HG03432 (cell line): ENCODE results near the gene LNX2.

ENCODE experiments used
- ATAC-seq: cut with Tn5 transposase; IDR thresholded peaks from one replicate; pipeline ENCODE4 v1.9.1; 2021; ENCODE audit warnings: mild to moderate bottlenecking, moderate library complexity; ENCODE audit not compliant: unreplicated experiment

LNX2 gene

DNA sequence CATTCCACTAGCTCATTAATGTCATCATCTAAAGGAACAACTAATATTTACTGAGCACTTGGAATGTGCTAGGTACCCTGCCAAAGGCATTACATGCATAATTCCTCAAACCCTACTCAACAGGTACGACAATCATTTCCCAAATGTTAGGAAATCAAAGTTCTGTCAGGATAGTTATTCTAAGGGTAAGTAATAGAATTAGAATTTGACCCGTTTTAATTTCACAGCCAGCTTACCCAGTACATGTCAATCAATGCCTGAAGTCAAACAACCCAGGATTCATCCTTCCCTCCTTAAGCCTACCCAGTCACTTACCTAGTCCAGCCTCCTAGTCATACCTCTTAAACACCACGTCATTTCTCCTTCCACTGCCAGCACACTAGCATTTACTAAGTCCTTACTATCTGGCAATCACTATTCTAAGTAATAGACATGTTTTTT lies 2.4 kb downstream of the LNX2 start:
- no peak for ATAC-seq

GRCh38 chr13:27613628-27614027 lies 6.7 kb downstream of the LNX2 start:
- no peak for ATAC-seq

DNA sequence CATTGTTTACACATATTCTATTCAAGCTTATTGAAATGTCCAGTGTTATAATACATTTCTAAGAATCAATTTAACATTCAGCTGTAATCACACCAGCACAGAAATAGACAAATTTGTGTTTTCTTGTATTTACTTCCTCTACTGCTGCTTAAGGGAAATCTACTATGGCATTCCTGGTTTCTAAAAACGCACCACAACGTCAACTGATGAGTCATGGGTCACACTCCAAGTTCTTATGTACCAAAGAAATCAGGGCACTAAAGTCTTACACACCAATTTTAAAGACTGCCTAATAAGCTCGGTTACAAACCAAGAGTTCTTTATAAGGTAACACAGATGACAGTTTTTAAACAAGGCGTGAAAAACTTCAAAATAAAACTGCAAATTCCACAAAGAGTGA lies 13.2 kb downstream of the LNX2 start:
- ATAC-seq = no peak

- ATAC-seq = no peak
Measured at GRCh38 chr13:27605610-27606200, 14.6 kb downstream of the LNX2 start.

DNA sequence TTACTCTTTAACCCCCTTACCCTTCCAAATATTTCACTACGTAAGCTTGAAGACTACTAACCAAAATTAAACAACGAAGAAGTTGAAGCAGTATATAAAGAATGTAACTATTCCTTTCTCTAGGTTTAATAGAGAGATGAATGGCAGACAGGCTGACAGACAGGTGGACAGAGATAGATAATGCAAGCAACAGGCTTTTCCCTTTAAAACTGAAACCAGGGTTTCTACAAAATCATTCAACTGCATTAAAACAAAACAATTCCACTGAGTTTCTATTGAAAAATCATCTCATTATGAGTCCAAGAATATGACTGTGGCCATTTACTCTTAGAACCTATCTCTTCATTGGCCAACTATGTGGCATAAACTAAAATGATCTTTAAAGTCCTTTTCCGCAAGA lies 15.2 kb downstream of the LNX2 start:
- no peak for ATAC-seq

- no peak for ATAC-seq
Measured at GRCh38 chr13:27601803-27602202, 18.5 kb downstream of the LNX2 start.

DNA sequence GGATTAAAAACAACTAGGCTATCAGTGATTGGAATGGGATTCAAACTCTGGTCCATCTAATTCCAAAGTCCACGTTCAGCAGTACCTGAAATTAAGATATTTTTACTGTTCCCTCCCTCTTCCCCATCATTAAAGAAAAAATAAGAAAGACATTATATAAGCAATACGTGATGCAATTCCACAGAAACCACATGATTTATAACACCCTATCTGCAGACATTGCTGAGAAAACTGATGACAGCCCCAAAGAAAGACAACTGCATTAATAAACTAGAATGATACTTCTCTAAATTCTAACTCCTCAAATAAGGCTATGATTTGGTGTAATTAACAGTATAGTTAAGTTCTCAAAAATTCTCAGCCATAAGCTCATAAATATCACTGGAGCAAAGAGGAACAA lies 19.1 kb downstream of the LNX2 start:
- ATAC-seq = no peak

DNA sequence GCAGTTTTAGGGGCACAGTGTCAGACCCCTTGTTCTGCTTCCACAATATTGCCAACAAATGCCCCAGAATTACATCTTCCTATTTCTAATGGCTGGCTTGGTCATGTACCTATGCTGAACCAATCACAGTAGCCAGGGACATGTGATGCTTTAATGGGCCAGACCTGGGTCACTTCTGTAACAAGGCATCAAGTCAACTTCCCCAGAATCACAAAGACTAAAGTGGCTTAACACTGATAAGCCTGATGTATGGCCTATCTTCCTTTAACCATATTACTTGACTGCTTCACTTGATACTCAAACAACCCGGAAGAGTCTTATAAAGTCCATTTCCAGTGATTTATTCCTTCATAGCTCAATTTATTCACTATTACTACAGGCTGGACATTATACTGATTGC lies 19.6 kb downstream of the LNX2 start:
- ATAC-seq = no peak

DNA sequence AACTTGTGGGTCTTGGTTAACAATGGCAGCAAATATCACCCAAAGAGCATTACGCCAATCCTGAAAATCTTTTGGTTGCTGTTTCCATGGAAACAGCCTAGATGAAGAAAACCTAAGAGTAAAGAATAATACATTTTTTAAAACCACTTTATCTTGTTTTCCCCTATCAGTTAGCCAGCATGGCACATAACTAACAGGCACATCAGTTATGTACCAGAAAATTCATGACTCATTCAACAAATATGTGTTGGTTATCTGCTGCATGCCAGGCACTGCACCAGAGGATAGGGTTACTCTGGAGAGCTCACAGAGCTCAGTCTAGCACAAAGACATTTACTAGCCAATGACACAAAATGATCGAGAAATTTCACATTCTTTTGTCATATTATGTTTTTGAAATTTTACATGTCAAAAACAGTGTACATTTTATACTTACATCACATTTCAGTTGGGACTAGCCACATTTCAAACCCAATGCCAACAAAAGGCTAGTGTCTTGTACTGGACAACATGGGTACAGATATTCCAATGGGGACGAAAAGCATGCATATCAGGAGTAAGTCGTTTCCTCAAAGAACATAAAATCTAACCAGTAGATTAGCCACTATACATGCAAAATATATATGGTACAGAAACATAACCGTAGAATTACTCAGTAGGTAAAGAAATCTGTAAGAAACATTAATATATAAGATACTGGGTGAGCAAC lies 20.3 kb downstream of the LNX2 start:
- no peak for ATAC-seq

- no peak for ATAC-seq
Measured at GRCh38 chr13:27599096-27599495, 21.2 kb downstream of the LNX2 start.

DNA sequence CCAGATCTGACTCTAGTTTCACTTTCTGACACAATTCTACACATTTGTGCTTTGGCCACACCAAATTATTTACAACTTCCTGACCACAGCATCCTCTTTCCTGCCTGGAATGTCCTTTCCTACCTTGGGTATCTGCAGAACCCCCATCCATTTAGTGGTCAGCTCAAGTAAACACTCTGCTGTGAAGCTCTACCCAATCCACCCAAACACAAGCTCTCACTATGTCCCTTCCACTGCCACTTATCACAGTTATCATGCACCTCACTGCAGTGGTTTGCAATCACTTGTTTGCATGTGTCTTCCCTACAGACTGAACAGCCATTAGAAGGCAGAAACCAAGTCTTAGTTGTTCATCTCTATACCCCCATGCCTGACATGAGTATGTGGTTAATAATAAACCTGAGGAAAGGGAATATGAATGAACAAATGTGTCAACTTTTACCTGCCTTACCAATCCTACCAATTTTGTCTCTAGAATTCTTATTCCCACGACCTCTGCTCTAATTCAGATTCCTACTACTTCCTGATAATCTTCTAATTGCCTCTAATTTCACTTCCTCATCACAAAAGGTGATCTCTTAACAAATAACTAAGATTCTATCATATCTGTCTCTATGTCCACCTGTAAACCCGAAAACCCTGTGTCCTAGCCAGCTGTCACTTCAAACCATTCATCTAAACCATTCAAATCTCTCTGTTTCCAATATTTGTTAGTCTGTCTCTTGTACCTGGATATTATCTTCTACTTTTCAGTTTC lies 25.1 kb downstream of the LNX2 start:
- ATAC-seq = no peak

DNA sequence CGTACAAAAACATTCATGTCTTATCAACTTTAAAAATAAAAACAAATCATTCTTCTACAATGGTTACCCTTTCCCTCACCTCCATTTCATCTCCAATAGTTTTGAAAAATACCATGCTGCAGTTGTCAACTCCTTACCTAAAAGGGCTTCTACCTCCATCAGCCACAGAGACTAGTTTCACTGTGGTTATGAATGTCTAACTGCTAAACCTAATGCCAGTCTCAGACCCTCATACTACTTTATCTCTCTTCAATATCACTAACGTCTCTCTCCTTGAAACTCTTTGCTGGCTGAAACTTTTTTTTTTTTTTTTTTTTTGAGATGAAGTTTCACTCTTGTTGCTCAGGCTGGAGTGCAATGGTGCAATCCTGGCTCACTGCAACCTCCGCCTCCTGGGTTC lies 27.1 kb downstream of the LNX2 start:
- ATAC-seq = no peak

GRCh38 chr13:27592865-27593264 lies 27.5 kb downstream of the LNX2 start:
- ATAC-seq = no peak

GRCh38 chr13:27588405-27588804 lies 31.9 kb downstream of the LNX2 start:
- ATAC-seq = no peak

DNA sequence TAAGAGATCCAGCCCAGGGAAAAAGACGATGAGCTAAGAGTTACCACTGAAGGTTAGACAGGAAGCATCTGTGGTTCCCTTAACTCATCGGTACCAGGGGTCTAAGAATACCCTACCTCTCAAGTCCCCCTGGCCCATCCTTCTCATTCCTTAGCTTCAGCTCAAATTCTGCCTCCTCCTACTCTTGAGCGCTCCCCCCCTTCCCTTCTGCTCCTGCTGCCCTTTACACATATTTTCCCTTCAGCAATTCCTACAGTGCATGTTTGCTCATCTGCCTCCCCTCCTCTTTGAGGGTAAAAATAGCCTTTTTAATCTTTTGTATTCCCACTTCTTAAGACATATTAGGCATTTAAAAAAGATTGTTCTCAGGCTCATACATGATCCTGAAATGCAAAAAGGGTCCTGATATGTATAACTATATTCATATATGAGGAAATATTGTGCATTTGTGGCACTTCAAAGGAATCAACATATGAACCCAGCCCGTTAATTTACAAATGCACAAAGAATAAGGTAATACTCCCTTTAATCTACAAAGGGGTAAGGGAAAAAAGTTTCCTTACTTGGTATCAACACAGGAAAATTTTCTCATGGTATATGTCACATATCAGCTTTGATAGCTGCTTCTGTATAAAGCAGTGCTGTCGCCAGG lies 33.1 kb downstream of the LNX2 start:
- no peak for ATAC-seq

- no peak for ATAC-seq
Measured at GRCh38 chr13:27583645-27584044, 36.7 kb downstream of the LNX2 start.

- no peak for ATAC-seq
Measured at GRCh38 chr13:27578121-27579030, 42.0 kb downstream of the LNX2 start.

DNA sequence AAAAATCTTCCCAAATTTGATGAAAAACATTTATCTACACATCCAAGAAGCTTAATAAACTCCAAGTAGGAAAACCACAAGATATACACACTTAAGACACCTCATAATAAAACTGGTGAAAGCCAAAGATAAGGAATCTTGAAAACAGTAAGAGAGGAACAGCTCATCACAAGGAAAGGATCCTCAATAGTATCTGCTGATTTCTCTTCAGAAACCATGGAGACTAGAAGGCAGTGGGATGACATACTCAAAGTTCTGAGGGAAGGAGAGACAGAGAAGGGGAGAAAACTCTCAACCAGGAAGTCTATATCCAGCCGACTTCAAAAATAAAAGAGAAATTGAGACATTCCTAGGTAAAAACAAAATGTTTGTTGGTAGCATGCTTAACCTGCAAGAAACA lies 45.7 kb downstream of the LNX2 start:
- no peak for ATAC-seq

- ATAC-seq = no peak
Measured at GRCh38 chr13:27573265-27573664, 47.1 kb downstream of the LNX2 start.

- no peak for ATAC-seq
Measured at GRCh38 chr13:27572234-27572901, 48.0 kb downstream of the LNX2 start.
